HG02759 (cell line): ENCODE results near the gene IGF1.

Experiments
- ATAC-seq: cut with Tn5 transposase; IDR thresholded peaks from one replicate; pipeline ENCODE4 v1.9.1; 2021; ENCODE audit warnings: mild to moderate bottlenecking, moderate library complexity; ENCODE audit not compliant: unreplicated experiment

Gene IGF1

DNA sequence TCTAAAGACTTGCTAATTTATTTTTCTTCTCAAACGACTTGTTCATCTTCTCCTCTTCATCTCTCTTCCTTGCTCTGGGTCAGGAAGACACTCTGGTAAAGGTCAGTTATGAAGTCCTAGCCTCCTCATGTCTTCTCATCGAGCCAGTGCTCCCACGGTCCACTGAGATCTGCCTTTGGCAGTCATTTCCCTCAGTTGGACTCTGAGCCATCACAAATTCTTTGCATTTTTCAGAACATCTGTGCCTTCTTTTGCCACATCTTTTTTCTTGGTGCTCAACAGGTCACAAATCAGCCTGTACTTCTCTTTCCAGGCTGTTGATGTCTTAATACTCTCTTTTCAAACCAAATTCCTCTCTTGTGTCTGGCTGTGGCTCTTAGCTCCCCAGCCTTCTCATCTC is 49.7 kb downstream of the IGF1 start:
- ATAC-seq, result no peak

DNA sequence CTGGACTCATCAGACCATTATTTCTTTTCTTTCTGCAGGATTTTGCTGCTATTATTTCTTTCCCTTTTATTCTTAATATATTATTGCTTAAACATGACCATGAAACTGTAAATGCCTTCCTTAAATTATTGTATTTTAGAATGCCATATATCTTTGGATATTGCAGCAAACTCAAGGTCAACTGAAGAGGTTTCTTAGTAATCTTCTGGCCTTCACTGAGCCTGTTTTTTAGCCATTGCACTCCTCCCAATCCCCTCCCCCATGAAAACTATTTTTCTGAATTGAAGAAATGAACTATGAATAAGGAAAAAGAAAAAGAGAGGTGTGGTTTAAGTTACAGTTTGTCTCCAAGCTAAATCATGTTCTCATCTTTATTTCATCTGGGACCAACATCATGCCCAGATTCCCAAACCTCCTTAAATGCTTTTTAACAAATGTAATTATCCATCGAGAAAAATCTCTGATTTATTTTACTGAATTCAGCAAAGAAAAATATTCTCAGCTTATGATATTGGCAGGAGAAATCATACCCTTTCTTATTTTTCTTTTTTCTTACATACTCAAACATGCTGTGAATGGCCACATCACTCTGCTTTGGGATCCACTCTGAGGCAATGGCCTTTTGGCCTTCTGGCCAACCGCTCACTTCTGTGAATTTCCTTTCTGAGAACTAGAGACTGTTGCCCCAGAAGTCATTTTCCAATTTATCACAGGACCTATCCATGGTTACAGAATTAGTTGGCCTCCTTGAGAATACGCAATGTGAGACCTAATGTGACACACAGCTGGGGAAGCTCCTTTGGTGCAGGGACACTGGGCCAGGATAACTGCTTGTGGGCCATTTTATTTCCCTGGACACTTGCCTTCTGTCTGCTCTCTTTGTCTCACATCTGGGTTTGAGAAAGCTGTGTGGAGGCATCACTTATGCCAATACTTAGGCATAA is 50.9 kb downstream of the IGF1 start:
- ATAC-seq, result no peak

DNA sequence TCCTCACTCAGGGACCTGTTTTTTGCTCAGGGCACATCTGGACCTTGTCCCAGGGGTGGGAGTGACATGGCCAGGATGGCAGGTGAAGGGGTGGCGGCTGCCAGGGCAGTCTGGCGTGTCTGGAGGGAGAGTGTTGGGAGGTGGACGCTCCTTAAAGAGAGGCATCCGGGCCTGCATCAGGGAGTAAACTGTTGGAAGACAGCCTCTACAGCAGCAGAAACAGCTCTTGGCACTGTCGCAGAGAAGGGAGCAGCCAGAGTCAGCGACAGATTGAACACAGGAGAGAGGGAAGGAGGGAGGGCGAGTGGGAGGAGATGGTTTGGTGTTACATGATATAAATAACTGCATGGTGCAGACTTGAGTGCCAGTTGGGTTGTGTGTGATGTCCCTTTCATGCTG is 52.8 kb downstream of the IGF1 start:
- ATAC-seq, result no peak

DNA sequence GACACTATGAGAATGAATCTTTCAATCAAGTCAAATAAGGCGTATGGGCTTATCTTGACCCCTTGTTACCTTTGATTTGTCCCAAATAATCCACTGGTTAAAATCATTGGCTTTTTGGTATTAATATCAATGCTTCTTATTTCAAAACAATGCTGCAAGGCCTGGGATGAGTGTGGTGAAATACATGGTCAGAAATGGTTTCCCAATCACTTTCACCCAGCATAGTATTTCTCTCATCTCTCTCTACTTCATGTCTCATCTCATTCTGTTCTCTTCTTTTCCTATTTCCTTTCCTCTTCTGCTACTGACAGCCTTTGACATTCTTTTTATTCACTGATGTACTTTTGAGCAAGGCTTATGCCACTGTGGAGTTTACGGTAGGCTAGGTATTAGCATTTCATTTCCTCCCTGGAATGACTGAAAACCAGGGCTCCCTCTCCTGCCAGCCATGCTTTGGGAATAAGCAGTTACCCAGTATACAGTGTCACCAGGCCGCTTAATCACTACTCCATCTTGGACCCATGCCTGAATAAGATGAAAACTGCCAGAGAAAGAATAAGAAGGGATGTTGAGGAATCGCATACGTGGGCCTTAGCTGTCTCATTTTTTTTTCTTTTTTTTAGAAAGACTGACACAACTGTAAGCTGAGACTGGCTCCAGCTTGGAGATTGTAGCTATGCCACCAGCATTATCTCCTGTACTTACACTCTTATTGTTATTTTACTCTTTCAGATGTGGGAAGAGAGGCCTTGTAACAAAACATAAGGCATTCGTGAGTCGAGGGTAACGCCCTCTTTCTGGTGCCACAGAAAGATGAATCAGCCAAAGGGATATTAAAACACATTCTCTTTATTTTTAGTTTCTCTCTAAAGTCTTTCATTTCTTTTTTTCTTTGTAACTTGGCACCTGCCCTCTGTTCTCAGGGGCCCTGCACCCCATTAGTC is 53.5 kb downstream of the IGF1 start:
- ATAC-seq, result no peak

DNA sequence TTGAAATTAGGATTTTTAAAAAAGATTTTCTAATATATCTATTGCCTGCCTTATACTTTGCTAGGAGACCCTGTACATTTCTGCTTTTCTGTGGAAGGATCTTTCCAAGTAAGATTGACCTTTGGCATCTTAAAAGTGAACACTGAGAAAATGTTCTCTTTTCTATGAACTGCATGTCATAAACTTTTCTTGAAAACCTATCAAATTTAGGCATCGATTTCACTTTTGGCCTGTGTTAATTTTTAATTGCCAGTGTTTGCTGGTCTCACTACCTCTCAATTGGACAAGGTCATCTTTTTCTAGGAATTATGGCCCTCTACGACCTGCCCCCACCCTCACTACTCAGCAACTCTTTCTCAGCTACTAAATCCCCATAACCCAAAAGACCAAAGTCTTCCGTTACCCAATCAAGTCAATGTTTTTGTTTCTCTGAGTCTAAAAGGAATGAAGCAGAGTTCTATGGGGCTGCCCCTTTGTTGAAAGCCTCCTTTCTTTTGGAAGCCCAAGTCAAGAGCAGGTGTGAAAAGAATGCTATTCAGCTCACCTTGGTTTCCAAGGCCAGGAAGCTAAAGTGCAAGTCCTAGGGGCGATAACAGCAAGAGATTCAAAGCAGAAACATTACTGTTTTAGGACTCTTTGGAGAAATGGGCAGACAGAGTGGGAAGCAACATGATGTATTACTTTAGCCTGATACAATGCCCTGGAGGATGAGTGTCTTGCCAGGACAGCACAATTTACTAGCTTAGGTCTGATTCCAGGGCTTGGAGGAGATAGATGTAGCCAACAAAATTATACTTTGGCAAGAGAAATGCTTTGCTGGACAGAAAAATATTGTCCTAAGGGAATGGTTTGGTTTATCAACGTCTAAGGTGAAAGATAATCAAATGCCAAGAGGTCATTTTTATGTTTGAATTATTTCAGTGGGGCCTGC is 55.0 kb downstream of the IGF1 start:
- ATAC-seq, result no peak

DNA sequence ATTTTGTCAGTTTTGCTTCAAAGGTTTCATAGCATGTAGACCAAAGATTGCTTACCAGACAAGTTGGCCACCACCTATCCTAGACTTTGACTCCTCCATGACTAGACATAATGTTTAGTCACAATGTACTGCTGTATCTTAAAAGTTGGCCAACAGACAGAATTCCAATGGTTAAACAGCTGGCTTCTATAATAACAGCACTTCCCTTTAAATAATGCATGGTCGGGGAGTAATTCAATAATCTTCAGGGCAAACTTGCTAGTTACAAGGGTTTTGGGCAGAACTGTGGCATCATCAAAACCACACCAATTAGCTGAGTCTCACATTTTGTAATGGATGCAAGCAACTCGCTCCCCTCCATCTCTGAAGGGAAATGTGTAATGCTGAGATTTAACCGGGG is 56.9 kb downstream of the IGF1 start:
- ATAC-seq, result no peak

DNA sequence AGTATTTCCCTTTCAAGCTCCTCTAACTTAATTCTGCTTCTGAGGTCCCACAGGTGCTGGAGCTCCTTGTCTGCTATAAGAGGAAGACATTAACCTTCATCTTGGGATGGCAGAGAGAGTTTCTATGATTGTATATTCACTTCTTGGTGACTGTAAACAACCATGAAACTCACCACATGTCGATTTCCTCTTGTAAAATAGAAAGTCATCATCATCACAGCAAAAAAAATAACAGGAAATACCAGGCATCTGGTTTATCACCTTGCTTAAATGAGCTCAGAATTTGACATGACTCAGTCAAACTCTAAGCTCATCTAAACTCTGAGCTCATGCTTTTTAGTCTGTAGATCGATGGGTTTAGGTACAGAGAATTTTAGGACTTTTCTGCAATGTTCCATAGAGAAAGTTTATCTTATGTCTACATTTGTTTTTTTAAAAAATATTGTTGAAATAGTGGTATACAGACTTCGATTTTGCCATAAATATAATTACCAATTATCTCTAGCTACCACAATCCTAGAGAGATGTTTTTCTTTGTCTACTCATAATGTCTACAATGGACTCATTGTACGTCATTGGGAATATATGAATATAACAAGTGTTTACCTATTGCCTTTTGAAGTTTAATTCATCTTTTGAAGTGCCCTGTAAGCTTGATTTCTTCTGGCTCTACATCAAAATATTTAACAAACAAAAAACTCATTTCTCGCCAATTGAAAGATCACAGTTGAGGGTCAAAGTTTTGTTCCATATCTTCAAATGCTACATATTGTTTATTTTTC is 58.4 kb downstream of the IGF1 start:
- ATAC-seq, result no peak

DNA sequence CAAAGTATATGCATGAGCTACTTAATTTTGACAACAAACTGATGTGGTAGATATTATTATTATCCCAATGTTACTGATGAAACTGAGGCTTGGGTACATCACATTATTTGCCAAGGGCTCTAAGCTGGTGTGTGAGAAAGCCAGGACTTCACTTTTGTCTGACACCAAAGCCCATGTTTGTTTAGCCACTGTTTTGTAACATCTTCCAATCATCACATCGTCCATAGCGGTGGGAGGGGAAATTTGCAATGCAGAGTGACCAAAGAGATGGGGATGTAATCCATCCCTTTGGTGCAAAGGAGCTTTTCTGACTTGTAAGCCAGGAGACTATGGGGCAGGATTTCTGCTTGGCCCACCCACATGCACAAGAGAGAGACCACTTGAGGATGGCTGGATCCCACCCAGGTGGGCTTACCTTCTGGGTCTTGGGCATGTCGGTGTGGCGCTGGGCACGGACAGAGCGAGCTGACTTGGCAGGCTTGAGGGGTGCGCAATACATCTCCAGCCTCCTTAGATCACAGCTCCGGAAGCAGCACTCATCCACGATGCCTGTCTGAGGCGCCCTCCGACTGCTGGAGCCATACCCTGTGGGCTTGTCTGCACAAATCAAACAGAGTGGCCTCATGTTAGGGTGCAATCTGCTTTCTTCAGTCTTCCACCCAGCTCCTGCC is 61.1 kb downstream of the IGF1 start:
- no peak for ATAC-seq

DNA sequence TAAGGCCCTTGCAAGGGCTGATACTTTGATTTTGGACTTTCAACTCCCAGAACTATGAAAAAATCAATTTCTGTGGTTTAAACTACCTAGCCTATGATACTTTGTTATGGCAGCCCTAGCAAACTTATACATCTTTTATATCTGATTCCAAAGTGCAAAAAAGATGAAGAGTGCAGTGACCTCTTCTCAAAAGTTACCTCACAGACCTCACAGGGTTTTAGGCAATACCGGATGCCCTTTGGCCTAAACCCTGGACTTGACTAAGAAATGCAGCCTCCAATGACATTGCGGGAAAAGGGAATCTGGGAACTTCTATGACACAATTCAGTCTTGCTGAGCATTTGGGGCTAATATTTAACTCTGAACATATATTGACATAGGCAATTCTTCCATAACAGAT is 63.3 kb downstream of the IGF1 start:
- no peak for ATAC-seq

DNA sequence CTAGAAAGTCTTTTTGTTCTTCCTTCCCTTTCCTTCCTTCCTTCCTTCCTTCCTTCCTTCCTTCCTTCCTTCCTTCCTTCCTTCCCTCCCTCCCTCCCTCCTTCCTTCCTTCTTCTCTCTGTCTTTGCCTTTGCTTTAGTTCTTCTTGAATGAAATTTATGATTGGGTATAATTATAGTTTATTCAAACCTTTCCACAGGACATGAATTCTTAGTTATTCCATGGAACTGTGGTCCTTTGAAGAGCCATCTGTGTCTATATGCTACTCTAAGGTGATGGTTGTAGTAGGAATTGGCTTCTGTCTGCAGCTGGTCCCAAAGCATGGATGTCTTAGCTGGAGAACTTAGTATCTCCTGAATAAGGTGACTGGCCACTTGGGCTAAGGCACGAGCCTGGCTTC is 64.8 kb downstream of the IGF1 start:
- ATAC-seq, result no peak

DNA sequence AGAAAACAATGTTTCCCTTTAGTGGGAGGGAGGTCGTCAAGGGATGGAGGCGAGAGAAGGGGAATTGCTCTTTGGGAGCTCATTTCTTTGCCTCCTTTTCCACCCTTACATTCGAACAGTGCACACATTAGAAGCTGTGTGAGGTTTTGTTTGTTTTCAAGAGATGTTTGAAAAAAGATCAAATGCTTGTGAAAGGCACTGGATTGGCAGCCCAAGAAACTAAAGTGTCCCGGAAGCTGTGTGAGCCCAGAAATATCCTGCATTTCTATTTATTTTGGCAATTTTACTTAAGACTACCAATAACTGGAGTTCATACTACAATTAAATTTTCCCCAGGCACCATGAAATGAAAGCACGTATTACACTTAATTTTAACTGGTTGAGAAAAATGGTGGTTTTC is 67.0 kb downstream of the IGF1 start:
- ATAC-seq, result no peak

DNA sequence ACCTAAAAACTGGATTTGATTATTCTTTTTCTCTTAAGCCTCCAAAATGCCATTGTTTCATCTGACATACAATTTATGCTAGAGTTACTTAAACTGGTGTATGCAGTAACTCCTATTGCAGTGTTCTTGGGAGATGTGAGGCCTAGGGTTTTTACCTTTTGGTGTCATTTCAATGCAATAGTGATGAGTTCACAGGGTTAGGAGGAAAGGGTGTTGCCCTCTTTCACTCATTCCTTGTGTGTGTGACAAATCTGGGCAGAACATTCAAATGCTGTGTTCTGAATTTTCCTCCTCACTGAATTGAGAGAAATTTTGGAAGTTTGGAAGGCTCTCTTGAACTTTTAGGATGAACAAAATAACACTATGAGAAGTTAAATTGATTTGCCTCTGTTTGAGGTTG is 69.9 kb downstream of the IGF1 start:
- ATAC-seq, result no peak

DNA sequence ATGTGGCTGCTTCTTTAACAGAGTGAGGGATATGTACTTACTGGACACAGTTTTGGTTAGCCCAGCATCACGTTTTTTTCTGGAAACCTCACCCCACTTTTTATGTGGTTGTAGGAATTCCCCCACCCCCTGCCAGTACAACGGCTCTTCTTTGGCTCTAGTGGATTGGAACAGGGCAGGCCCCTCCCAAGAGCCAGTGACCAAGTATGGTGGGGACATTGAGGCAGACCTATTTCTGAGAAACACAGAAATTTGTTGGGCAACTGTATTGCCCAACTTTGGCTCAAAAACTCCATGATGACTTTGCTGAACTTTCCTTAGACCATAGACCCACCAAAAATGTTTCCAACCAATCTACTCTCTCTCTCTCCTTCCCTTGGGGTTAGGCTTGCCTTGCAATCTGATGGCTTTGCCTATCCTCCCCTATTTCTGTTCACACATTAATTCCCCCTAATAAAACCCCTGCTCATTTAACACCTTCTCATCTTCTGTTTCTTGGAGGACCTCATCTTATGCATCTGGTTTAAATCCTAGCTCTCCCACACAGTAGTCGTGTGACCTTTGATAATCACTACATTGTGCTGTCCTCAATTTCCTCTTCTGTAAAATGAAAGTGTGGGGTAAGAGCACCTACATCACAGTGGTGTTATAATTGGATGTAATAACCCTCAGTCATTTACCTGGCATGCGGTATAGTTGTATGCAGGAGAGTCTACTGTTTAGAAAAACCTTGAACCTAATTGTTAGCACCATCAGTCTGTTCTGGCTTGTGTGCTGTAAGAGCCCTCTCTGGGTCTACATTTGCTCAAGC is 71.7 kb downstream of the IGF1 start:
- ATAC-seq, result no peak

DNA sequence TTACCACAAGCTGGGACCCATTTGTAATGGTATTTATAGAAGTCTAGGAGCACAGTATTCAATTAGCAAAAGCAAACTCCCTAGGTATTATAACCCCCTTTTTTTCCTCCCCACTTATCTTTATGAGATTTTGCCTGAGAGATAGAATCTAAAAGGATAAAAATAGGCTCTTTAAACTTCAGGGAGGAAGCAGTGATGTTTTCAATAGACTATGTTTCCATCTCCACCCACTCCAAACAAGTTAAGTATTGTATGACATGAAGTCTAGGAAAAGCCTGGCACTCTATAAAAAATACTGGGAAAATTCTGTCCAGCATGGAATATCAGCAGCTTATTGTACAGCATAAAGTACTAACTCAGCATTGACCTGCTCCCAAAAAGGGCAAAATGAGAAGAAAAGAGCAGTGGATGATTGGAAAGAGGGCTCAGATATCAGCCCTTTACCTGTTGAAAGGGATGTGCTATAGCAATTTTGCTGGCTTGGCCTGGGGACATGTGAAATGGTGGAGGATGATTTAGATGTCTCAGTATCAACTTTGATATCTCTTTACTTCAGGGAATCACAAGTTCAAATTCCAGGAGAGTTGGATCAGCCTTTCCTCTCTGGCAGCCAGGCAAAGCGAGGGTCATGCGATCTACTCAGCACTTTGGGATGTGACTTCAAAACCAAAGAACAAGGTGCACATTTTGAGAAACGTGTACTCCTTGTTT is 72.4 kb downstream of the IGF1 start:
- ATAC-seq, result no peak

DNA sequence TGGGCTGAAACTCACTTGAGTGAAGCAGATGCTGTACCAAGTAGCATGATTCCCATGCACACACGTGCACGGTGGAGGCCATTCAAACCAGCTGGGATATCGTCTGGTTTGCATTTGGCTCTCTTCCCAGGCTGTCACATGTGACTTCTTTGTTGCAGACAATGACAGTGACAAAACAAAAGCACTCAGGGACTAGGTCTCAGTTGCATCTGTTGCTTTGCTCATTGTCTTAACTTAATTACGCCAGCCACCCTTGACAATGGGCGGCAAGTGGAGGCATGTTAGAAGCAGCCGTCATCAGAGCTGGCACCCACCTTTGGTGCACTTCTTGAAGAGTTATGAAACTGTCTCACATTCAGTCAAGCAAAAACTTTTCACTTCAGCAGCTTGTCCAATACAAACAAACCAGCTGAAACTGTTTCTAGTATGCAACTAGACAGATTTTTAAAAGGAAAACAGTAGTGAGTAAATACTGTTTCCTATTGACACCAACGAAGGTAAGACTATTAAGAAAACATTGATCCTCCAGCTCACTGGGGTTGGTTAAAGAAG is 74.3 kb downstream of the IGF1 start:
- ATAC-seq, result no peak

DNA sequence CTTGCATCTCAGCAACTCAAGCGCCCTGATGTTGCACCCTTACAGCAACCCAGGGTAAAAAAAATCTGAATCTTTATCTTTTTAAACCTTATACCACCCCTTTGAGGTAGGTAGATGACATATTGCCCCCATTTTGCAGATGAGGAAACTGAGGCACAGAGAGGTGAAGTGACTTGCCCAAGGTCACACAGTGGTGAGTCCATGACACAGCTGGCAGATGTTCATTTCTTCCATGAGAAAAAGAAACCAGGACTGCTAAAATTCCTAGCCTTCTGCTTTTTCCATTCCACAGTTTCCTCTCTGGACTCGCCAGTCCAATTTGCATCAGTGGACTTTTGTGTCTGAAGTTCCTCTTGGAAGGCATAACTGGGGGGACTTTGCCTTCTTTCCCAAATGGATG is 79.3 kb downstream of the IGF1 start:
- ATAC-seq, result no peak

DNA sequence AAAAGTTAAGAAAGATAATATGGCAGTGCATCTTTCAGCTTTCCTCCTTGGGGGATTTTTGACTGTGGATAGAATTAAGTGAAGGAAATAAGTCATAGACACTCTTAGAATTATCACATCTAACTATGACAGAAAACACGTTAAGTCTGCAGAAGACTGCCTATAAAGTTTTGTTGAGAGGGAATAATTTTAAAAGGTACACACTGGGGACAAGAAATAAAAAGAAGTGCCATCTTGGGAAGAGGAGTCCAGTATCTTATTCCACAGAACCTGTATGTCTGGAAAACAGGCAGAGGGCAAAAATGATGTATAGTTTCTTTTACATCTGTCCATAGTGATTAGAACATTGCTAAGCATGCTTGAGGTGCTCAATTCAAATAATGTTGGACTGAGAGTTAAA is 80.7 kb downstream of the IGF1 start:
- no peak for ATAC-seq

DNA sequence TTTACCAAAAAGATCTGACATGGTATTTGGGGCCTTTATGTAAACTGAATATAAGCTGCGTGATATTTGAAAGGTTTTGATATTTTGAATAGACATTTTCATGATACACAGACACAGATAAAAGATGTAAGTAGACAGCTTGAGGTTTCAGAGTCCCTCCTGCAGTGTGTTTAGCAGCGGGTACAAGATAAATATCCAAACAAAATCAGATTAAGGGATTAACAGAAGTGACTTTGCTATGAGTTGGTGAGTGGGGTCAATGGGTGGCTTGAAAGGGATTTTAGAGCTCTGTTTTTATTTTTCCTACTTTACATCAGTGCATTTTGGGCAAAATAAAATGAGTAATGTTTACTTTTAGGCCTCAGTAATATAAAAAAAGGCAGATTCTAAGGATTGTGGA is 84.1 kb downstream of the IGF1 start:
- ATAC-seq, result no peak
